PFSK-1 (cell line): ENCODE measurements around the gene PLEKHN1.

Experiments
- POLR2AphosphoS5 ChIP-seq: IDR thresholded peaks from 2 replicates; pipeline ENCODE4 v1.6.1; 2012; ENCODE audit warnings: low read depth, mild to moderate bottlenecking, control low read depth, low read length, moderate library complexity
- TAF1 ChIP-seq: IDR thresholded peaks from 2 replicates; pipeline ENCODE4 v1.6.1; 2012; ENCODE audit warnings: low read length, control low read depth, borderline replicate concordance; ENCODE audit not compliant: insufficient read depth
- TF ChIP-seq, protein P1 (sequence below), 2 experiments: IDR thresholded peaks; 2 replicates each; pipeline versions ENCODE4 v1.6.1 to v1.8.0; 2011 to 2012; ENCODE audit warnings: low read depth in 2 of 2, low read length in 2 of 2, control low read depth in 1 of 2, inconsistent platforms in 1 of 2, mild to moderate bottlenecking in 1 of 2, moderate library complexity in 1 of 2; ENCODE audit not compliant: insufficient read depth in 1 of 2

DNA sequence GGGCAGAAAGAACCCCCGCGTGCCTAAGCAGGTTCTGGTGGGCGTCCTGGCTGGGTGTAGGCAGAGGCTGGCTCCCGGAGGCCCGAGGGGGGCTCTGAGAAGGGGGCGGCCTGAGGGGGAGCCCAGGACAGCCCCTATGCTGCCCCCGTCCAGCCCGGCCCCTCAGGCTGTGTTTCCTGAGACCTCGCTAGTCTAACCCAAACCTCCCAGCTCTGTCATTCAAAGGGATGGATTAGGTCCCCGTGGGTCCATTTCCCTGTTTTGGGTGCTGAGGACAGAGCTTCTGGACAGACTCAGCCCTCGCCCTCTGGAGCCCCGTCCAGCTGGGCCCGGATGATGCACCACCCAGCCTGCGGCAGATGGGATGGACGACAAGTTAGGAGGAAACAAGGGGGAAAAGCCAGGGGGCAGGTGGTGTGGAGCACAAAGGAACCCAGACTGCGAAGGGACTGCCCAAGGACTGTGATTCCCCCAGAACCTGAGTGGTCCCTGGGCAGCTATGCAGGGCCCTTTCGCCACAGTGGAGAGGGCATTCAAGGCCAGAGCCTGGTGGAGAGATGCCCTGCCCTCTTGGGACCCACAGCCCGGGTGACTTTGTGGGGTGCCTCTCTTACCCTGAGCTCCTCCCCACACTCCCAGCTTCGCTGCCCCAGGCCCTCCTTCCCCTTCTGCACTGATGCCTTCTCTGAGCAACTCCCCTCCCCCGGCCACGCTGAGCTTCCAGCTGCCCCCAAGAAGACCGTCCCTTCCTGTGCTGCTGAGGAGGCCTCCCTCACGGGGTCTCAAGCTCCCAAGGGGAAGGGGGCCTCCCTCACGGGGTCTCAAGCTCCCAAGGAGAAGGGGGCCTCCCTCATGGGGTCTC, 30.8 kb downstream of the PLEKHN1 start:
- TF ChIP-seq POLR2AphosphoS5 (no peak), TAF1 (no peak)
- TF ChIP-seq, protein P1, sequence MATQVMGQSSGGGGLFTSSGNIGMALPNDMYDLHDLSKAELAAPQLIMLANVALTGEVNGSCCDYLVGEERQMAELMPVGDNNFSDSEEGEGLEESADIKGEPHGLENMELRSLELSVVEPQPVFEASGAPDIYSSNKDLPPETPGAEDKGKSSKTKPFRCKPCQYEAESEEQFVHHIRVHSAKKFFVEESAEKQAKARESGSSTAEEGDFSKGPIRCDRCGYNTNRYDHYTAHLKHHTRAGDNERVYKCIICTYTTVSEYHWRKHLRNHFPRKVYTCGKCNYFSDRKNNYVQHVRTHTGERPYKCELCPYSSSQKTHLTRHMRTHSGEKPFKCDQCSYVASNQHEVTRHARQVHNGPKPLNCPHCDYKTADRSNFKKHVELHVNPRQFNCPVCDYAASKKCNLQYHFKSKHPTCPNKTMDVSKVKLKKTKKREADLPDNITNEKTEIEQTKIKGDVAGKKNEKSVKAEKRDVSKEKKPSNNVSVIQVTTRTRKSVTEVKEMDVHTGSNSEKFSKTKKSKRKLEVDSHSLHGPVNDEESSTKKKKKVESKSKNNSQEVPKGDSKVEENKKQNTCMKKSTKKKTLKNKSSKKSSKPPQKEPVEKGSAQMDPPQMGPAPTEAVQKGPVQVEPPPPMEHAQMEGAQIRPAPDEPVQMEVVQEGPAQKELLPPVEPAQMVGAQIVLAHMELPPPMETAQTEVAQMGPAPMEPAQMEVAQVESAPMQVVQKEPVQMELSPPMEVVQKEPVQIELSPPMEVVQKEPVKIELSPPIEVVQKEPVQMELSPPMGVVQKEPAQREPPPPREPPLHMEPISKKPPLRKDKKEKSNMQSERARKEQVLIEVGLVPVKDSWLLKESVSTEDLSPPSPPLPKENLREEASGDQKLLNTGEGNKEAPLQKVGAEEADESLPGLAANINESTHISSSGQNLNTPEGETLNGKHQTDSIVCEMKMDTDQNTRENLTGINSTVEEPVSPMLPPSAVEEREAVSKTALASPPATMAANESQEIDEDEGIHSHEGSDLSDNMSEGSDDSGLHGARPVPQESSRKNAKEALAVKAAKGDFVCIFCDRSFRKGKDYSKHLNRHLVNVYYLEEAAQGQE (IDR thresholded peaks at IDR 0.05; ENCODE audit: insufficient read depth in 1 of 2, low read depth in 2 of 2, low read length in 2 of 2) = no peak
